ENCODE results near the gene MEIS1.

MEIS1 gene

GRCh38 chr2:66516499-66516898 lies 81.6 kb downstream of the MEIS1 start:
- no peak for DNase-seq
- no peaks in the 10 kb centered on the region for H3K27me3 Mint-ChIP-seq
- peaks cover 2% of the 10 kb centered on the region for H3K9me3 Mint-ChIP-seq
- H3K27ac Mint-ChIP-seq, result no peak overlapping the region
- no peaks in the 10 kb centered on the region for H3K36me3 Mint-ChIP-seq (ENCODE audit: low read depth)
- no peak overlapping the region for H3K4me3 Mint-ChIP-seq
- H3K4me1 Mint-ChIP-seq (ENCODE audit: low read depth), result no peaks in the 10 kb centered on the region

- Mint-ChIP-seq H3K36me3 (ENCODE audit: low read depth) (no peaks in the 10 kb centered on the region), H3K4me1 (ENCODE audit: low read depth) (no peaks in the 10 kb centered on the region), H3K27ac (no peak overlapping the region), H3K4me3 (no peak overlapping the region), H3K27me3 (no peaks in the 10 kb centered on the region), H3K9me3 (peaks cover 2% of the 10 kb centered on the region)
- no peak for DNase-seq
Observed at GRCh38 chr2:66517772-66518171, 82.8 kb downstream of the MEIS1 start.

- DNase-seq, result no peak
- no peak overlapping the region for H3K27ac Mint-ChIP-seq
- no peaks in the 10 kb centered on the region for H3K36me3 Mint-ChIP-seq (ENCODE audit: low read depth)
- H3K4me3 Mint-ChIP-seq, result no peak overlapping the region
- no peaks in the 10 kb centered on the region for H3K4me1 Mint-ChIP-seq (ENCODE audit: low read depth)
- H3K9me3 Mint-ChIP-seq, result peaks cover 2% of the 10 kb centered on the region
- H3K27me3 Mint-ChIP-seq, result no peaks in the 10 kb centered on the region
Observed at GRCh38 chr2:66519264-66519843, 84.4 kb downstream of the MEIS1 start.

GRCh38 chr2:66521291-66521922 lies 86.5 kb downstream of the MEIS1 start:
- H3K4me3 Mint-ChIP-seq, result no peak overlapping the region
- H3K4me1 Mint-ChIP-seq (ENCODE audit: low read depth), result no peaks in the 10 kb centered on the region
- no peak overlapping the region for H3K27ac Mint-ChIP-seq
- no peaks in the 10 kb centered on the region for H3K36me3 Mint-ChIP-seq (ENCODE audit: low read depth)
- H3K9me3 Mint-ChIP-seq, result peaks cover 2% of the 10 kb centered on the region
- no peak for DNase-seq
- no peaks in the 10 kb centered on the region for H3K27me3 Mint-ChIP-seq

- no peak overlapping the region for H3K4me3 Mint-ChIP-seq
- DNase-seq, result no peak
- H3K27ac Mint-ChIP-seq, result no peak overlapping the region
- H3K36me3 Mint-ChIP-seq (ENCODE audit: low read depth), result no peaks in the 10 kb centered on the region
- H3K27me3 Mint-ChIP-seq, result no peaks in the 10 kb centered on the region
- H3K4me1 Mint-ChIP-seq (ENCODE audit: low read depth), result no peaks in the 10 kb centered on the region
- H3K9me3 Mint-ChIP-seq, result peaks cover 2% of the 10 kb centered on the region
Observed at GRCh38 chr2:66522611-66523376, 87.9 kb downstream of the MEIS1 start.

GRCh38 chr2:66523377-66523969 lies 88.5 kb downstream of the MEIS1 start:
- Mint-ChIP-seq H3K36me3 (ENCODE audit: low read depth) (no peaks in the 10 kb centered on the region), H3K9me3 (peaks cover 2% of the 10 kb centered on the region), H3K4me3 (no peak overlapping the region), H3K27me3 (no peaks in the 10 kb centered on the region), H3K4me1 (ENCODE audit: low read depth) (no peaks in the 10 kb centered on the region), H3K27ac (no peak overlapping the region)
- no peak for DNase-seq

GRCh38 chr2:66523990-66524389 lies 89.1 kb downstream of the MEIS1 start:
- no peaks in the 10 kb centered on the region for H3K36me3 Mint-ChIP-seq (ENCODE audit: low read depth)
- no peaks in the 10 kb centered on the region for H3K27me3 Mint-ChIP-seq
- H3K4me3 Mint-ChIP-seq, result no peak overlapping the region
- no peak overlapping the region for H3K27ac Mint-ChIP-seq
- DNase-seq, result no peak
- no peaks in the 10 kb centered on the region for H3K9me3 Mint-ChIP-seq
- H3K4me1 Mint-ChIP-seq (ENCODE audit: low read depth), result no peaks in the 10 kb centered on the region

- H3K27ac Mint-ChIP-seq, result no peak overlapping the region
- H3K27me3 Mint-ChIP-seq, result no peaks in the 10 kb centered on the region
Observed at GRCh38 chr2:66525606-66526005, 90.7 kb downstream of the MEIS1 start.

GRCh38 chr2:66526180-66526579 lies 91.3 kb downstream of the MEIS1 start:
- H3K27ac Mint-ChIP-seq, result no peak overlapping the region
- H3K4me1 Mint-ChIP-seq (ENCODE audit: low read depth), result no peaks in the 10 kb centered on the region
- no peak overlapping the region for H3K4me3 Mint-ChIP-seq
- no peaks in the 10 kb centered on the region for H3K36me3 Mint-ChIP-seq (ENCODE audit: low read depth)
- H3K27me3 Mint-ChIP-seq, result no peaks in the 10 kb centered on the region
- H3K9me3 Mint-ChIP-seq, result no peaks in the 10 kb centered on the region
- no peak for DNase-seq

More at GRCh38 chr2:66525606-66526005, 90.7 kb downstream of the MEIS1 start:
- DNase-seq, result no peak
- Mint-ChIP-seq H3K4me1 (ENCODE audit: low read depth) (no peaks in the 10 kb centered on the region), H3K9me3 (no peaks in the 10 kb centered on the region), H3K36me3 (ENCODE audit: low read depth) (no peaks in the 10 kb centered on the region), H3K4me3 (no peak overlapping the region)

- H3K4me1 Mint-ChIP-seq (ENCODE audit: low read depth), result no peaks in the 10 kb centered on the region
- no peaks in the 10 kb centered on the region for H3K27me3 Mint-ChIP-seq
- H3K9me3 Mint-ChIP-seq, result no peaks in the 10 kb centered on the region
- DNase-seq, result no peak
- no peak overlapping the region for H3K4me3 Mint-ChIP-seq
- no peaks in the 10 kb centered on the region for H3K36me3 Mint-ChIP-seq (ENCODE audit: low read depth)
- no peak overlapping the region for H3K27ac Mint-ChIP-seq
Observed at GRCh38 chr2:66528974-66529724, 94.2 kb downstream of the MEIS1 start.

- DNase-seq, result no peak
- H3K9me3 Mint-ChIP-seq, result no peaks in the 10 kb centered on the region
- H3K27ac Mint-ChIP-seq, result no peak overlapping the region
- no peaks in the 10 kb centered on the region for H3K36me3 Mint-ChIP-seq (ENCODE audit: low read depth)
- H3K4me1 Mint-ChIP-seq (ENCODE audit: low read depth), result no peaks in the 10 kb centered on the region
- no peak overlapping the region for H3K4me3 Mint-ChIP-seq
- H3K27me3 Mint-ChIP-seq, result no peaks in the 10 kb centered on the region
Observed at GRCh38 chr2:66530651-66531050, 95.7 kb downstream of the MEIS1 start.

- no peak overlapping the region for H3K27ac Mint-ChIP-seq
- H3K36me3 Mint-ChIP-seq (ENCODE audit: low read depth), result no peaks in the 10 kb centered on the region
- no peaks in the 10 kb centered on the region for H3K9me3 Mint-ChIP-seq
- H3K4me1 Mint-ChIP-seq (ENCODE audit: low read depth), result no peaks in the 10 kb centered on the region
- no peak for DNase-seq
- no peaks in the 10 kb centered on the region for H3K27me3 Mint-ChIP-seq
- H3K4me3 Mint-ChIP-seq, result no peak overlapping the region
Observed at GRCh38 chr2:66531155-66531554, 96.2 kb downstream of the MEIS1 start.

GRCh38 chr2:66531567-66531966 lies 96.6 kb downstream of the MEIS1 start:
- H3K4me3 Mint-ChIP-seq, result no peak overlapping the region
- no peak for DNase-seq
- no peak overlapping the region for H3K27ac Mint-ChIP-seq
- H3K4me1 Mint-ChIP-seq (ENCODE audit: low read depth), result no peaks in the 10 kb centered on the region
- no peaks in the 10 kb centered on the region for H3K27me3 Mint-ChIP-seq
- no peaks in the 10 kb centered on the region for H3K9me3 Mint-ChIP-seq
- H3K36me3 Mint-ChIP-seq (ENCODE audit: low read depth), result no peaks in the 10 kb centered on the region
